K562 (cell line): ENCODE measurements around the gene ELF2. TPM values are rescaled to one million over a fixed set of nuclear protein-coding genes. Genes with fewer than 3 reads are reported as not detected.

ENCODE experiments used
- ATAC-seq: fragments of 200-7000 bp; cut with Tn5 transposase; 3 replicates; pipeline ENCODE4 v1.9.1; 2020; ENCODE audit warnings: moderate library complexity
- BruUV-seq: library from RNA; stranded (reverse); fragments of 400-500 nt; replicated peaks from 2 replicates; lab custom pipeline; 2021; lab: Mats Ljungman, UMichigan
- CTCF ChIA-PET: fragments of 300-600 bp; formaldehyde crosslinking; extraction: SDS; loops from one replicate; lab custom pipeline; 2021; ENCODE audit warnings: low intra/inter-chr PET ratio; lab: Yijun Ruan, JAX
- POLR2A ChIA-PET: fragments of 300-600, 350-650 bp; sonication (Branson Sonifier 250); formaldehyde crosslinking; extraction: SDS; loops from one replicate; lab custom pipeline; 2021; ENCODE audit warnings: antibody characterized with exemption, inconsistent platforms; lab: Yijun Ruan, JAX
- DNase-seq, 4 experiments: peaks; one replicate each; pipeline versions ENCODE4 v3.0.0 to v3.0.0-alpha.2; 2011 to 2018; ENCODE audit warnings: low spot score in 3 of 4, mixed read lengths in 3 of 4; ENCODE audit errors: extremely low read depth in 1 of 4
- FAIRE-seq: peaks from 2 replicates; lab custom pipeline; 2011; peaks lifted over from hg19 to GRCh38; lab: Jason Lieb, UNC
- H2AFZ ChIP-seq: 2 replicates; pipeline ENCODE4 v1.6.0; 2011; ENCODE audit warnings: low read depth, low read length, control low read depth, inconsistent platforms
- H3K27ac ChIP-seq: fragments of 200-600 bp; 3 replicates; pipeline ENCODE4 v1.8.0; 2011; ENCODE audit warnings: low read depth, mild to moderate bottlenecking, control low read depth, inconsistent platforms, low read length, moderate library complexity, mixed read lengths; ENCODE audit errors: extremely low read depth
- H3K27me3 ChIP-seq, 2 experiments: fragments of 300-600 bp in 1 of 2; 2 replicates in 1 of 2; 3 replicates in 1 of 2; pipeline versions ENCODE4 v1.6.0 to v1.8.0; 2011; ENCODE audit warnings: inconsistent platforms in 2 of 2, low read length in 2 of 2, mild to moderate bottlenecking in 1 of 2, mixed read lengths in 1 of 2, moderate library complexity in 1 of 2; ENCODE audit not compliant: control insufficient read depth in 2 of 2, insufficient read depth in 2 of 2
- H3K36me3 ChIP-seq: fragments of 300-600 bp; 3 replicates; pipeline ENCODE4 v1.8.0; 2011; ENCODE audit warnings: mild to moderate bottlenecking, low read length, inconsistent platforms; ENCODE audit not compliant: control insufficient read depth, insufficient read depth
- H3K4me1 ChIP-seq, 2 experiments: fragments of 200-600 bp in 1 of 2; replicated peaks in 1 of 2; 2 replicates in 1 of 2; 3 replicates in 1 of 2; pipeline versions ENCODE4 v1.5.1 to v1.8.0; 2011; ENCODE audit warnings: inconsistent platforms in 2 of 2, low read length in 2 of 2, mild to moderate bottlenecking in 1 of 2, mixed read lengths in 1 of 2, moderate library complexity in 1 of 2; ENCODE audit not compliant: control insufficient read depth in 2 of 2, insufficient read depth in 2 of 2
- H3K4me2 ChIP-seq: 2 replicates; pipeline ENCODE4 v1.6.1; 2011; ENCODE audit warnings: low read length, control low read depth, inconsistent platforms, mixed read lengths; ENCODE audit not compliant: insufficient read depth
- H3K4me3 ChIP-seq: fragments of 200-600 bp; sonication (generic), shearing (Covaris generic); 2 replicates; pipeline ENCODE4 v1.5.1; 2016; ENCODE audit warnings: control low read depth, inconsistent platforms
- H3K79me2 ChIP-seq: fragments of 200-600 bp; 3 replicates; pipeline ENCODE4 v1.8.0; 2011; ENCODE audit warnings: low read length, inconsistent platforms; ENCODE audit not compliant: control insufficient read depth, insufficient read depth
- H3K9ac ChIP-seq, 2 experiments: 2 replicates each; pipeline versions ENCODE4 v1.6.0 to v1.6.1; 2011; ENCODE audit warnings: low read depth in 2 of 2, low read length in 2 of 2, control low read depth in 1 of 2, inconsistent platforms in 1 of 2, mild to moderate bottlenecking in 1 of 2, mixed read lengths in 1 of 2; ENCODE audit not compliant: insufficient read depth in 1 of 2
- H3K9me1 ChIP-seq: one replicate; pipeline ENCODE4 v1.6.0; 2011; ENCODE audit warnings: inconsistent platforms, mild to moderate bottlenecking, low read length, moderate library complexity; ENCODE audit not compliant: control insufficient read depth, insufficient read depth
- H3K9me3 ChIP-seq: replicated peaks from 2 replicates; pipeline ENCODE4 v1.5.1; 2011; ENCODE audit warnings: low read depth, low read length, inconsistent platforms; ENCODE audit not compliant: control insufficient read depth, insufficient read depth
- H4K20me1 ChIP-seq: replicated peaks from 2 replicates; pipeline ENCODE4 v1.6.1; 2011; ENCODE audit warnings: low read length, inconsistent platforms, mixed read lengths; ENCODE audit not compliant: control insufficient read depth, insufficient read depth
- CREM ChIP-seq: IDR thresholded peaks from 2 replicates; pipeline ENCODE4 v1.6.1; 2014; ENCODE audit warnings: antibody characterized with exemption, low read depth
- CXXC5 ChIP-seq: fragments of 250-450 bp; sonication (Bioruptor Pico); IDR thresholded peaks from 2 replicates; pipeline ENCODE4 v1.8.0; 2022; ENCODE audit warnings: inconsistent platforms, mild to moderate bottlenecking, moderate library complexity
- DEAF1 ChIP-seq: fragments of 450-650 bp; formaldehyde crosslinking; IDR thresholded peaks from 2 replicates; pipeline ENCODE4 v1.4.0; 2020; ENCODE audit warnings: mild to moderate bottlenecking, moderate library complexity
- JUND ChIP-seq, 2 experiments: IDR thresholded peaks; 2 replicates in 1 of 2; 3 replicates in 1 of 2; pipeline ENCODE4 v1.6.1; 2011; ENCODE audit warnings: borderline replicate concordance in 2 of 2, low read depth in 2 of 2, low read length in 2 of 2, improper control_type of control experiment in 1 of 2, missing biosample characterization in 1 of 2, missing genetic modification characterization in 1 of 2, missing genetic modification reagents in 1 of 2
- MAFK ChIP-seq: IDR thresholded peaks from 2 replicates; pipeline ENCODE4 v1.6.1; 2011; ENCODE audit warnings: low read length, improper control_type of control experiment
- REST ChIP-seq, 2 experiments: fragments of 450-650 bp; formaldehyde crosslinking in 1 of 2; IDR thresholded peaks; 2 replicates each; pipeline versions ENCODE4 v1.4.0 to v1.6.1; 2014 to 2020; ENCODE audit warnings: mild to moderate bottlenecking in 2 of 2, borderline replicate concordance in 1 of 2, low read depth in 1 of 2
- TCF3 ChIP-seq: sonication (generic); formaldehyde crosslinking; IDR thresholded peaks from 2 replicates; pipeline ENCODE4 v1.4.0; 2020; ENCODE audit warnings: mild to moderate bottlenecking, missing genetic modification reagents
- TFAP4 ChIP-seq: sonication (generic); formaldehyde crosslinking; IDR thresholded peaks from 2 replicates; pipeline ENCODE4 v1.8.0; 2022; ENCODE audit warnings: missing genetic modification reagents, mild to moderate bottlenecking, moderate library complexity, borderline replicate concordance
- WGBS: fragments of 100-300 bp; shearing (Covaris generic); methylation state at CpG from one replicate; pipeline ENCODE4 v1.1.6; 2016; ENCODE audit warnings: low coverage, mixed read lengths; ENCODE audit not compliant: insufficient coverage; ENCODE audit errors: missing lambda C conversion rate; 5-methylcytosine and 5-hydroxymethylcytosine counted together
- in situ Hi-C: fragments of 300-500 bp; cut with MboI; formaldehyde crosslinking; loops from 4 replicates; pipeline ENCODE4 v1.15.0; 2018; ENCODE audit warnings: inconsistent platforms, mixed read lengths
- intact Hi-C: fragments of 100-400 bp; cut with micrococcal nuclease; formaldehyde crosslinking; loops from 2 replicates; pipeline ENCODE4 v1.14.2; 2022
- polyA plus RNA-seq, 8 experiments: library from polyadenylated mRNA; depleted of rRNA in 4 of 8; stranded (reverse) in 5 of 8; unstranded in 3 of 8; fragments of >200 nt; fragmentation: Nextera tagmentation in 2 of 8; fragmentation: Illumina TruSeq in 1 of 8; extraction: Ambion mirVana in 2 of 8; extraction: Trizol in 1 of 8; gene quantifications; 2 replicates each; pipeline versions ENCODE4 v1.2.1 to v1.2.3, GENCODE V29; 2011 to 2014; ENCODE audit warnings: inconsistent platforms in 1 of 8, missing spikeins in 1 of 8
- total RNA-seq, 7 experiments: library from RNA; depleted of rRNA in 6 of 7; stranded (reverse); fragments of >200 nt in 6 of 7; fragmentation: Illumina TruSeq in 2 of 7; extraction: Trizol in 2 of 7; gene quantifications; 2 replicates each; pipeline versions ENCODE4 v1.2.1 to v1.2.3, GENCODE V29; 2011 to 2021; ENCODE audit warnings: low replicate concordance in 1 of 7

The ELF2 gene
- total and polyA plus RNA-seq, 9 of the 15 experiments (the other 6 are each of a cell fraction or from before 2014, with no cell fraction given), result 9.4 to 58.7 (median 41.6) TPM

- peaks cover 30% of the 10 kb centered on the region for H3K36me3 ChIP-seq
- H3K4me1 ChIP-seq, result peaks cover 0 to 3% of the 10 kb centered on the region in 2 experiments; a peak in 2 of 5 replicates
- 39% methylated on average over 10 of the region's 14 CpGs for WGBS
- H2AFZ ChIP-seq, result no peak overlapping the region
- intact Hi-C loops, result loop anchor here (1.0 to 10.0 kb wide), 6 partner anchors 54 to 614 kb away; partner anchors contain the start of gene ELF2
- no peak overlapping the region for H3K27ac ChIP-seq
- peak; percentile 84 for ATAC-seq
- in situ Hi-C loops, result loop anchor here (25.0 kb wide), 1 partner anchor 507 kb away; no protein-coding TSS in a partner anchor
- no peak overlapping the region for H3K9ac ChIP-seq
- no peaks in the 10 kb centered on the region for H3K9me1 ChIP-seq
- ChIA-PET CTCF (interaction anchor here (0.9 to 1.7 kb wide), 3 partner anchors 500 to 1330 kb away, joined by 3 to 8 read pairs (median 4); no protein-coding TSS in a partner anchor), POLR2A (interaction anchor here (0.5 to 4.3 kb wide), 8 partner anchors 12 to 612 kb away, joined by 3 to 52 read pairs (median 4); no protein-coding TSS in a partner anchor)
- H3K4me3 ChIP-seq, result no peak overlapping the region
- peaks cover 88% of the 10 kb centered on the region for H3K79me2 ChIP-seq
- no peaks in the 10 kb centered on the region; the same call in 1 of the 2 replicates for H4K20me1 ChIP-seq
- no TSS peak for BruUV-seq
- DNase-seq, result peak; percentile 56 to 85 (median 60)
- 0 out of 2 replicates have a peak overlapping the region, but pooled peaks have one; percentile 0 for H3K4me2 ChIP-seq
- no peaks in the 10 kb centered on the region for H3K27me3 ChIP-seq
- no peaks in the 10 kb centered on the region for H3K9me3 ChIP-seq
- FAIRE-seq, result peak; percentile 99
- TF ChIP-seq CREM (peak; percentile 46; the same call in 1 of the 2 replicates), JUND (IDR thresholded peaks at IDR 0.05; ENCODE audit: borderline replicate concordance, low read depth, low read length) (peak; percentile 28; the same call in 1 of the 2 replicates), JUND (tag; IDR thresholded peaks at IDR 0.05; ENCODE audit: borderline replicate concordance, low read depth, low read length) (no peak), MAFK (peak; percentile 42; the same call in 1 of the 2 replicates), CXXC5 (CRISPR knock-in tag) (no peak), REST (IDR thresholded peaks at IDR 0.05; ENCODE audit: borderline replicate concordance) (peak; percentile 60; the same call in 1 of the 2 replicates), REST (CRISPR knock-in tag; IDR thresholded peaks at IDR 0.05; ENCODE audit: low read depth) (no peak), DEAF1 (CRISPR knock-in tag) (peak; percentile 57), TFAP4 (peak; percentile 42), TCF3 (CRISPR knock-in tag) (peak; percentile 15; the same call in 1 of the 2 replicates)
Measured at GRCh38 chr4:139030614-139031235, 146.3 kb downstream of the ELF2 start.
